ENCODE data around the gene ST14.
"Not testable (repeated sequence)": the region's sequence is repeated elsewhere in the genome, so short reads cannot be mapped to it uniquely, and the experiment has no call there.

Gene ST14

GRCh38 chr11:130237282-130238006 lies 77.9 kb downstream of the ST14 start:
- no peak for ATAC-seq

- no peak for ATAC-seq
These were observed 82.1 kb downstream of the ST14 start for GRCh38 chr11:130241713-130242112.

- no peak for ATAC-seq
These were observed 84.2 kb downstream of the ST14 start for GRCh38 chr11:130243816-130244215.

- no peak for ATAC-seq
These were observed 85.3 kb downstream of the ST14 start for GRCh38 chr11:130244848-130245247.

GRCh38 chr11:130245375-130245774 lies 85.8 kb downstream of the ST14 start:
- not testable (repeated sequence) for ATAC-seq

- no peak for ATAC-seq
These were observed 86.7 kb downstream of the ST14 start for GRCh38 chr11:130246270-130246669.

GRCh38 chr11:130246738-130247137 lies 87.2 kb downstream of the ST14 start:
- peak; percentile 38 to 53 for ATAC-seq

GRCh38 chr11:130247319-130247718 lies 87.7 kb downstream of the ST14 start:
- ATAC-seq, result no peak

GRCh38 chr11:130249371-130249770 lies 89.8 kb downstream of the ST14 start:
- no peak for ATAC-seq

- not testable (repeated sequence) for ATAC-seq
These were observed 90.3 kb downstream of the ST14 start for GRCh38 chr11:130249929-130250328.

- not testable (repeated sequence) for ATAC-seq
These were observed 92.2 kb downstream of the ST14 start for GRCh38 chr11:130251763-130252162.

Data from activated CD4-positive, CD25-positive, alpha-beta regulatory T cell treated with anti-CD3 and anti-CD28 coated beads, Interleukin-2, amount 50 U/mL, for 24 hours (primary cell).